GM04503 (cell line): ENCODE data around the gene B3GALNT2.

ENCODE experiments used
- DNase-seq: peaks from one replicate; pipeline ENCODE4 v3.0.0-alpha.2; 2012; ENCODE audit warnings: low read depth

B3GALNT2 gene

DNA sequence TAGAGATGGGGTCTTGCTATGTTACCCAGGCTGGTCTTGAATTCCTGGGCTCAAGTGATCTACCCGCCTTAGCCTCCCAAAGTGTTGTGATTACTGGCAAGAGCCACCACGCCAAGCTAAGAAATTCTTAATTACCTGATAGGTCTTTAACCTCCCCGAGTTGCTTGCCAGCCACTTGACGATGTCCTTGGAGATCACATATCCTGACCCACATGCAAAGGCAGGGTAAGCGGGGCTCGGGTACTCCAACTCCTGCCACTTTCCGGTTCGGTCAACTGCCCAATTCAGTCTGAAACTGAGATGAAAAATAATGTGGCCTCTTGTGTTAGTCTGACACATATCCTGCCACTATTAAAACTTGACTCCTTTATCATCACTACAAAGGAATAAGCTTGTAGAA lies 50.2 kb downstream of the B3GALNT2 start:
- no peak for DNase-seq

- no peak for DNase-seq
Observed at GRCh38 chr1:235450886-235451483, 53.3 kb downstream of the B3GALNT2 start.

GRCh38 chr1:235450433-235450832 lies 53.8 kb downstream of the B3GALNT2 start:
- no peak for DNase-seq

DNA sequence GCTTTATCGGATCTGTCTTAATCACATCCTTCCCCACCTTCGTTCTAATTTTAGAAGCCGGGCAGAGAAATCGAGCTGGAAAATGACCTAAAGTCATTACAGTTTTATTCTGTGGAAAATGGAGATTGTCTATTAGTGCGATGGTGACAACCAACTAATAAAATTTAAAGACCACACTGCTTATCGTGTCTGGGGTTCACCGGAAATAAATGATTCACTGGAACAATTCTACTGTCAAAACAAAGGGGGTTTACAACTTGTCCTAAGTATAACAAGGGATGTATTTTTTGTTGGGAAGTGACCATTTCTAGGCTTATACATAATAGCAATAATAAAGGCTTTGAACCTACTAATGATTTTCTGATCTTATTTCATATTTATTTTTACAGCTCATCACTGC lies 55.6 kb downstream of the B3GALNT2 start:
- DNase-seq = no peak

GRCh38 chr1:235442788-235443429 lies 61.3 kb downstream of the B3GALNT2 start:
- DNase-seq = peak; percentile 26

- DNase-seq = no peak
Observed at GRCh38 chr1:235441159-235441685, 63.0 kb downstream of the B3GALNT2 start.

GRCh38 chr1:235434001-235434400 lies 70.3 kb downstream of the B3GALNT2 start:
- no peak for DNase-seq

DNA sequence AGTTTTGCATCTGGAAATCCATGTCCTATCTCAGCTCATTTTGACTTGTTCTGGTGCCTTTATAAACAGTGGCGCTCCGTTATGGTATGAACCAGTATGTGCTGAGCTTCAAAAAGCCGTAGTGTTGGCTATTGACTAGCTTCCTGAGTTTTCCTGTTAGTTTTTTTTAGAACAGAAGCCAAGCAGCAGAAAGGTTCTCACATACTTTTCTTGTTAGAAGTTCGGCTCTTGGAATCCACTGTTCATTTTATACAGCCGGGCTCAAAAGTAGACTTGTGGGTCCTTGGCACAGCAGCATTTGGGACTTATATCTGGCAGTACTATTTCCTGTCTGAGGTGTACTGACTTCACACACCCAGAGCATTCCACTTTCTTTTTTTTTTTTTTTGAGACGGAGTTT lies 73.3 kb downstream of the B3GALNT2 start:
- DNase-seq = peak; percentile 11

DNA sequence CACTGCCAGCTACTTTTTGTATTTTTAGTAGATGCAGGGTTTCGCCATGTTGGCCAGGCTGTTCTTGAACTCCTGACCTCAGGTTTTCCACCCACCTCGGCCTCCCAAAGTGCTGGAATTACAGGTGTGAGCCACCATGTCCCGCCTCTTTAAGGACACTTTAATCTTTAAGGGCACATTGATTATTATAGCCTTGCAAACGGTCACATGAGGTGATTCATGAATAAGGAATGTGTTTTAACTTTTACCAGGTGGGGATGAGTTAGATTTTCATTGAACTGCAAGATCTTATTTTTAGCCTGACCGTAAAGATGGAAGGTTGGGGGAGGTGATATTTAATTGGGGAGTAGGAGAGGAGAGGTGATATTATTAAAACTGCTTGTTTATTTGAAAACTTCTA lies 75.1 kb downstream of the B3GALNT2 start:
- no peak for DNase-seq

GRCh38 chr1:235427447-235427846 lies 76.8 kb downstream of the B3GALNT2 start:
- DNase-seq = no peak

DNA sequence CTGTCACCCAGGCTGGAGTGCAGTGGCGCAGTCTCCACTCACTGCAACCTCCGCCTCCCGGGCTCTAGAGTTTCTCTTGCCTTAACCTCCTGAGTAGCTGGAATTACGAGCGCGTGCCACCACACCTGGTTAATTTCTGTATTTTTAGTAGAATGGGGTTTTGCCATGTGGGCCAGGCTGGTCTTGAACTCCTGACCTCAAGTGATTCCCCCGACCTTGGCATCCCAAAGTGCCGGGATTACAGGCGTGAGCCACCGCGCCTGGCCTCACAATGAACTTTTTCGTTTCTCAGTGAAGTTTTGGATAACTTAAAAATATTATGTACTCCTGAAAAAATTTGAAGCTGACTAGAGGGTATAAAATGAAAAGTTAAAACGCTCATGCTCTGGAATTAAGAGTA lies 77.6 kb downstream of the B3GALNT2 start:
- DNase-seq = no peak

DNA sequence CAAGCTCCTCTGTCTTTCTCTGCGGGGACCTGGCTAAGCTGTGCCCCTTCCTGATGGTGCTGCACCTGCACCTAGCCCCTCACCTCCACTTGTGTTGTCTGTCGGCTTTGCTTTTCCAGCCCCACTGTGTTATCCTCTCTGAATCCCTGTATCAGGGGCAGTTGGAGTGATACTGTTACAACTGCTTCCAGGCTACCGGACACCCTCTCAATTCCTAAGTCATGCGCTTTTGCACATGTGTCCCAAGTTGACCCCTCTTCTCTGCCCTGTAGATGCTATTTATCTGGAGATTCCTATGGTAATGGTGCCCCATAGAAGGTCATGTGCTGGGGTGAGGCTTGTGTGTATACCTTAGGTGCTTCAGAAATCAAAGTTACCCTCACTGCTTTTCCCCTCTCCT lies 78.1 kb downstream of the B3GALNT2 start:
- DNase-seq = no peak

DNA sequence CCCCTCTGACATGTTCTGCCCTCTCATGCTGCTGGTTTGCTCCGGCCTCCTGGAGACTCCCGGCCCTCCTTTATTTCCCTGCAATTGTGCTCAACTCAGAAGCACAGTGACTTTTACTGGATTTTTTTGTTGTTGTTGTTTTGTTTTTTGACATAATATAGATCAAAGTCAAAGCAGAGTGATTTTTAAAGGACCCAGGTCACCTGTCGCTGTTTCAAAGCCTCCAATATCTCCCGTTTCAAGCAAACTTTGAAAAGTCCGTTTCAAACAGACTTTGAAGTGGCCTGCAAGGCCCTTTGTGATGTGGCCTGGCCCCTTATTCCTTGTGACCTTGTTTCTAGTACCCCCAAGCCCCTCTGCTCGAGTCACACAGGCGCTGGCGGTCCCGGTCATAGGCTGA lies 78.9 kb downstream of the B3GALNT2 start:
- DNase-seq = no peak

DNA sequence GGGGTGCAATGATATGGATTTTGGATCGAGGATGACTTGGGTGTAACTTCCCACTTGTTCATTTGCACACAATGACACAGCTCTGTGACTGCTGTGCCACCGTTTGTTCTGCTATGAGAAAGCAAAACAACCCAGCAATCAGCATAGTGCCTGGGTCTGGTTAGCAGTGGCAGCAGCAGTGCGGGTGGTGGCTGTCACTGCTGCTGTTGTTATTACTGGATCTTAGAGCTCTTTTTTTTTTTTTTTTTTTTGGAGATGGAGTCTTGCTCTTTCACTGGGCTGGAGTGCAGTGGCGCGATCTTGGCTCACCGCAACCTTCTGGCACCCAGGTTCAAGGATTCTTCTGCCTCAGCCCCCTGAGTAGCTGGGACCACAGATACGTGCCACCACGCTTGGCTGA lies 80.2 kb downstream of the B3GALNT2 start:
- DNase-seq = no peak

- DNase-seq = no peak
Observed at GRCh38 chr1:235423214-235423652, 81.0 kb downstream of the B3GALNT2 start.

DNA sequence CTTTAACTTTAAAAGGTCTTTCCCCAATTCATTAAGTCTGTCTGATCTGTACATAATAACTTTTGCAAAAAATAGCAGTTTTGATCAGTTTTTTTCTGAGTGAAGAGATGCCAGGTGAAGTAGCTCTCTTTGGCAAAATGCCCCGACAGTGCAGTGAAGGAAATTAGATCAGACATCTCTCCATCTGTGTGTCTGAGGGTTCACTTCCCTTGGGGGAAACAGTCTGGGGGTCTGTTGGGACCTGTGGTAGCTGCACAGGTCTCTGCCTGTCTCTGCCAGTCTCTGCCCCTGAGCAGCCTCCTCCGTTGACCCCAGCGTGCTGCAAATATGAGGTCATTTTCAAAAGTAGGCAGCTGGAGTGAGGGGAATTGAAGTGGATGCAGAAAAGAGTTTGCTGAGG lies 82.5 kb downstream of the B3GALNT2 start:
- no peak for DNase-seq

DNA sequence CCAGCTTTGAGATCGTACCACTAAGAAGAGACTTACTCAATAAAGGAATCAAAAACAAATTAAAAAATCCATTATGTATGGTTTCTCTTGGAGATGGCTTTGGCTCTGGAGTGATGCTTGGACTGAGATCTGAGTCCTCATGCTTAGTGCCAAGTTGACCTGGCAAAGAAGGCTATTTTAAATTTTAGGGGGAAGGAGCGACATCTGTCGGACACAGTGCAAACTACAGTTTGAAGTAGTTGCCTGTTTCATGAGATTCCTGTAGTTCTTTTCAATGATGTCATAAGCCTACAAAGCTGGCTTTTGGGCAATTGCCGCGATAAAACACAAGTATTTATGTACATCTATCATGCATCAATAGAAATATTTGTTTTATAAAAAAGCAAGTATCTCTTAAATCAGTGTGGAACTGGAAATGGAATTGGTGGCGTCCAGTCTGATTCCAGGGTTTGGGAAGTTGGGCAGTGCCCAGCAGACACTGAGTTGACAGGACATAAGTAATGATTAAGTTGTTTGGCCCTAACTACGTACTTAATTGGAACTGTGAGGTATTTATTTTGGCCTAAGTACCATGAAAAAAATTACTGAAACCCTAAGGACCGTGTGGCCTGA lies 87.1 kb downstream of the B3GALNT2 start:
- DNase-seq = peak; percentile 58

DNA sequence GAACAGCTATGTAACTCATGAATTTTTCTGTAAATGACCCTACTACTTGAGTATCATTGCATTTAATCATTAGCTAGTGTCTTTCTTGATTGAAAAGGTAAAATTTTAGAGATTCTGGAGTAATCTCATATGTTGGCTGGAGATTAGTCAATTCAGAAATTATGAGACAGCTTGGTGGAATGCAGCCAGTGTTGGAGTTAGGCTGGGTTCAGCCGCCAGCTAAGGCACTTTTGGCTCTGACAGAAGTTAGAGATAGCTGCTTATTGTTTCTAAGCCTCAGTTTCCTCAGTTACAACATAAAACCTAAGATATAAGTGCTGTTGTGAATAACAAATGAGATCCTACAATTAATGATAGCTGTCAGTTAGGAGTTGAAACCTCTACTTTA lies 87.6 kb downstream of the B3GALNT2 start:
- DNase-seq = no peak

- DNase-seq = peak; percentile 23
Observed at GRCh38 chr1:235415008-235415904, 89.0 kb downstream of the B3GALNT2 start.

DNA sequence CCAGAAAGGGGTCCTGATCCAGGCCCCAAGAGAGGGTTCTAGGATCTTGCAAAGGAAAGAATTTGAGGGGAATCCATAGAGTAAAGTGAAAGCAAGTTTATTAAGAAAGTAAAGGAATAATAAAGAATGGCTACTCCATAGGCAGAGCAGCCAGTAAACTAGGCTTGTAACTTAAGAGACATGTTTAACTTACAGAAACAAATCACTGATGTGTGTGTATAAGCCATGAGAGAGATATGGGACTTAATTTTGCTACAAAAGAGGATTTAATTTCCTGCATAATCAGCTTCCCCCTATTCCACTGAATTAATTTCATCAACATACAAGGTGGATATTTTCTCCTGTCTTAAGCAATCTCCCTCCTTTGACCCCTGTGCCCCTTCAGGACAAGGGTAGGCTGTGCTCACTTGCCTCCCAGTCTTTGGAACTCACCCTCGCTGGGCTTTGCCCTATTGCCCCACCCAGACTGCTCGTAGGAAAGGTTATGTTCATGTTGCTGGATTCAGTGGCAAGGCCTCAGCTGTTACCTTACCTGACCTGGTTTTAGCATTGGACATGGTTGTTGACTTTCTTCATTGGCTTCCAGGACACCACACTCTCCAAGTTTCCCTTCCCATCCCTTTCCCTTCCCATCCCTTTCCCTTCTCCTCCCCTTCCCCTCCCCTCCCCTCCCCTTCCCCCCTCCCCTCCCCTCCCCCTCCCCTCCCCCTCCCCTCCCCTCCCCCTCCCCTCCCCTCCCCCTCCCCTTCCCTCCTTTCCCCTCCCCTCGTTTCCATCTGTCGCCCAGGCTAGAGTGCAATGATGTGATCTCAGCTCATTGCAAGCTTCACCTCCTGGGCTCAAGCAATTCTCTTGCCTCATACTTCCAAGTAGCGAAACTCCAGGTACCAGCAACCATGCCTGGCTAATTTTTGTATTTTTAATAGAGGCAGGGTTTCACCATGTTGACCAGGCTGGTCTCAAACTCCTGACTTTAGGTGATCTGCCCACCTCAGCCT lies 92.5 kb downstream of the B3GALNT2 start:
- no peak for DNase-seq

DNA sequence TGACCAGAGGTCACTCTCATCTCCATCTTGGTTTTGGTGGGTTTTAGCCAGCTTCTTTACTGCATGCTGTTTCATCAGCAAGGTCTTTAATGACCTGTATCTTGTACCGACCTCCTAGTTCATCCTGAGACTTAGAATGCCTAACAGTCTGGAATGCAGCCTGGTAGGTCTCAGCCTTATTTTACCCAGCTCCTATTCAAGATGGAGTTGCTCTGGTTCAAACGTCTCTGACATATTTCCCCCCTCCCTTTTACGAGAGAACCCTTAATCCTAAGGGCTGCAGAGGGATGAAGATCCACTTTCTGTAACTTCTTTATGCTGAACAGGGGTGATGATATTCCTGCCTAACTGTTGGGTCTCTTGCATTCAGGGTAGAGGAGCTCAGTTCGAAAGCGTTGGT lies 93.8 kb downstream of the B3GALNT2 start:
- DNase-seq = no peak
